WI38 (cell line): ENCODE results near the gene DDAH1.

ENCODE experiments used
- H3K4me3 ChIP-seq: 2 replicates; pipeline ENCODE4 v1.5.1; 2011; ENCODE audit warnings: low read depth, mild to moderate bottlenecking, control low read depth, low read length
- TF ChIP-seq, protein P1 (sequence below): IDR thresholded peaks from 2 replicates; pipeline ENCODE4 v1.5.1; 2012; ENCODE audit warnings: low read depth, mild to moderate bottlenecking, control low read depth, low read length

DDAH1 gene

DNA sequence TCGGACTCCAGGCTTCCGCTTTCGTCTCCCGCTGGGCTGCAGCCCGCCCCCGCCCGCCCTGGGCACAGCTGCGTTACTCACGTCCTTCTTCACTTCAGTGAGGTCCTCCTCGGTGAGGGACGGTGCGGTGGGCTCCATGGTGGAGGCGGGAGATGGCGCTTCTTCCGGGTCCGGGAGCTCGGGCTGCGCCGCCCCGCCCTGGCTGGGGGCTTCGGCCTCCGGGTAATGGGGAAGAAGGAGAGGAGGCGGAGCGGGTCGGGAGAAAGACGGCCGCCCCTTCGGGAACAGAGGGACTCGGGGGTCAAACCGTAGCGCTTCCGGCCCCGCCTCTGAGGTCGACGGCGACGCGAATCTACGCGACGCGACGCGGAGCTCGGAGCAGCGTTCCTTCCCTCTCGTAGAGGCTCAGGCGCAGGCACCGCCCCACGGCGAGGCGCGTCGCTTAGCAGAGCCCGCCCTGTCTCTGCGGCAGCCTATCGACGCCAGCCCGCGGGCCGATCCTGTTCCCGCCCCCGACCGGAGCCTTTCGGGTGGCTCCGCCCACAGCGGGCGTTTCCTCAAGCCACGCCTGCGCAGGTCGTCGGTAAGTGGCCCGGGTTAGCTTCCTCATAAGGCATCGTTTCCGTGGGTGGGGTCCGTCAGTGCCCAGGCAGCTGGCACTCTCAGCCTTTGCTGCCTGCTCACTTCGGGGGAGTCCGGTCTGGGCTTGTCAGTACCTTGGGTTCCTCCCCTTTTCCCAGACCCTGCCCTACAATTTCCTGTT is 188.6 kb downstream of the DDAH1 start, which contains the start of gene BCL10:
Gene BCL10 (minus strand): TSS at position 418 of the 763 bp plus-strand sequence. CDS start 280 bp downstream, at position 138.
- TF ChIP-seq, protein P1, sequence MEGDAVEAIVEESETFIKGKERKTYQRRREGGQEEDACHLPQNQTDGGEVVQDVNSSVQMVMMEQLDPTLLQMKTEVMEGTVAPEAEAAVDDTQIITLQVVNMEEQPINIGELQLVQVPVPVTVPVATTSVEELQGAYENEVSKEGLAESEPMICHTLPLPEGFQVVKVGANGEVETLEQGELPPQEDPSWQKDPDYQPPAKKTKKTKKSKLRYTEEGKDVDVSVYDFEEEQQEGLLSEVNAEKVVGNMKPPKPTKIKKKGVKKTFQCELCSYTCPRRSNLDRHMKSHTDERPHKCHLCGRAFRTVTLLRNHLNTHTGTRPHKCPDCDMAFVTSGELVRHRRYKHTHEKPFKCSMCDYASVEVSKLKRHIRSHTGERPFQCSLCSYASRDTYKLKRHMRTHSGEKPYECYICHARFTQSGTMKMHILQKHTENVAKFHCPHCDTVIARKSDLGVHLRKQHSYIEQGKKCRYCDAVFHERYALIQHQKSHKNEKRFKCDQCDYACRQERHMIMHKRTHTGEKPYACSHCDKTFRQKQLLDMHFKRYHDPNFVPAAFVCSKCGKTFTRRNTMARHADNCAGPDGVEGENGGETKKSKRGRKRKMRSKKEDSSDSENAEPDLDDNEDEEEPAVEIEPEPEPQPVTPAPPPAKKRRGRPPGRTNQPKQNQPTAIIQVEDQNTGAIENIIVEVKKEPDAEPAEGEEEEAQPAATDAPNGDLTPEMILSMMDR: no peak
- H3K4me3 ChIP-seq: peak within 1 kb of the TSS; percentile 100

DNA sequence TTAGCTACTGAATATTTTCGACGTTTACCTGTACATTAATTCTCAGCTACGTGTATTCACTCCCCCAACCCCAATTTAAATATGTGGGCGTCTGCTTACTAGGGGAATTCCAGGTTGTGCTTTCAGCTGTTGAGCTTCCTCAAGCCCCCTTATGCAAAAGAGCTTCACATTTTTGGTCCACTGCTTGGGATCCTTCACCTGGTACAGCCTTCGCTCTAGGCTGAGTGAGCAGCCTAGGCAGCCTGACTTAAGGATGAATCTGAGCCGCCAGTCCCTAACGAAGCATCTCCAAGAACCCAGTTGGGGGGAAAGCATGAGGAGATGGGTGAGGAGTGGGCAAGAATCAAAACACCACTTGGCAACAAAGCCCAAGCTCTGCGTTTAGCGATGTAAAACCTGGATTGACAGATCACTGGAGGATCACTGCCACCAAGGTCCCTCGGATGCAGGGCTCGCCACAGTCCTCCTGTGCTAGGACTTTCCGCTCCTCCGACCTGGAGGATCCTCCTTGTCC is 189.2 kb downstream of the DDAH1 start:
- H3K4me3 ChIP-seq: peak overlapping the region; percentile 100
- TF ChIP-seq, protein P1: no peak

DNA sequence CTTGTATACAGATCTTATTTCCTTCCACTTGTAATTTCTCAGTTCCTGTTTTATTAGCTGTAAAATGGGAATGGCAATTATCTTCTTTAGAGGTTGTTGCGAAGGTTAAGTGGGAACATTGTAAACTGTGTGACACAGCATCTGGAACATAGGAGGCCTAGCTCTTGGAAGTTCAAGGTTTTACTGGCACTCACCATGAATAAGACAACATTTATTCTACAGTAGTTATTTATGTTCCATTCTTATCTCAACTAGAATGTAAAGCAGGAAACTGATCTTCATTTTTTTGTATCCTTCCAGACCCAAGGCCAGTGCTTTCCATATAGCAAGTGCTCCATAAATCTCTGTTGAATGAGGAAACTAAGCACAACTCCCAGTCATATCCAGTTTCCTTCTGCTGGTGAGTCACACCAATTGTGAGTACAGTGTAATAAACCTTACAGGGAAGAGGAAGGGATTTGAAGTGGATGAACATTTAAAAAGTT is 189.9 kb downstream of the DDAH1 start:
- H3K4me3 ChIP-seq: peak overlapping the region; percentile 100

DNA sequence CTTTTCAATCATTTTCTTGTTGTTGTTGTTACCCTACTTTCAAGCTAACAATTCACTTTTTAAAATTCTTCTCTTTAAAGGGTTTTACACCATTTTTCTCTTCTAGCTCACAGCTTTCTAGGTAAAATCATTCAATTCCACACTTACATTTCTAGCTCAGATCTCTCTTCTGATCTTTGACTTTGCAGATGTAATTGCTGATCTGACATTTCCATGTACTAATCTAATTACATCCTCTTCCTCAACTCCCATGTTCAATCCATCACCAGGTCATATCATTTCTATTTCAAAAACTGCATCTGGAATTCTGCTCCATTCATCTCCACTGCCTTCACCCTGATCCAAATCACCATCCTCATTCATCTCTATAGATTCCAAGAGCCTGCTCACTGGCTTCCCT is 191.6 kb downstream of the DDAH1 start:
- TF ChIP-seq, protein P1: no peak
- H3K4me3 ChIP-seq: no peak overlapping the region

More for the DNA sequence above, 189.9 kb downstream of the DDAH1 start:
- TF ChIP-seq, protein P1: no peak

DNA sequence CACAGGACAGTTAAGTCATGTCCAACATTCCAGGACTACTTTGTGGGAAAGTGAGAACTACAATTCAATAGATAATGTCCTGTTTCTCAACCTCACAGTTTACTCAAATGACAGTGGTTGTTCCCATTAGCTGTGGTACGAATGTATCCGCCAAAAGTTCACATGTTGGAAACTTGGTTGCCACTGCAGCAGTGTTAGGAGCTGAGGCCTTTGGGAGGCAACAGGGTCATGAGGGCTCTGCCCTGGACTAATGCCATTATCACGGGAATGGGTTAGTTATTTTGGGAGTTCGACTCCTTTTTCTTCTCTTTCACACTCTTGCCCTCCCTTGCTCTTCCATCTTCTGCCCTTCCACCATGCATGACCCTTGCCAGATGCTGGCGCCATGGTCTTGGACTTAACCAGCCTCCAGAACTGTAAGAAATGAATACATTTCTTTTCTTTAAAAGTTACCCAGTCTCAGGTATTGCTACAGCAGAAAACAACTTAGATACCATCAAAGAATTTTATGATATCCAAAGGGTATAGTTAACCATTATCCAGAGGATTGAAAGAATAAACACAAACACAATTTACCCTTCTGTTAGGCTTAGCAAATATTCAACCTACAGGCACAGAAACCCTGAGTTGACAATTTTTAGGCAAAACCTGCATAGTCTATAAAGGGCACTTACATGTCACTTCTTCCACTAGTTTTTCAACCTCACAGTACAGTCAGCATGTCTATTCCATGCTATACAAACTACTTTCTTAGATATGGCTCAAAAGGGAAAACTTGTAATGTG is 196.0 kb downstream of the DDAH1 start:
- TF ChIP-seq, protein P1: no peak
- no peak overlapping the region for H3K4me3 ChIP-seq
